SK-N-DZ (cell line): Measurements from ENCODE around the gene ITPK1.
A peak's percentile ranks its signal among the peaks of the same experiment; 100 is the strongest.

Source experiments
- DNase-seq: peaks from one replicate; pipeline ENCODE4 v3.0.0-alpha.2; 2015; ENCODE audit warnings: low spot score

The ITPK1 gene

DNA sequence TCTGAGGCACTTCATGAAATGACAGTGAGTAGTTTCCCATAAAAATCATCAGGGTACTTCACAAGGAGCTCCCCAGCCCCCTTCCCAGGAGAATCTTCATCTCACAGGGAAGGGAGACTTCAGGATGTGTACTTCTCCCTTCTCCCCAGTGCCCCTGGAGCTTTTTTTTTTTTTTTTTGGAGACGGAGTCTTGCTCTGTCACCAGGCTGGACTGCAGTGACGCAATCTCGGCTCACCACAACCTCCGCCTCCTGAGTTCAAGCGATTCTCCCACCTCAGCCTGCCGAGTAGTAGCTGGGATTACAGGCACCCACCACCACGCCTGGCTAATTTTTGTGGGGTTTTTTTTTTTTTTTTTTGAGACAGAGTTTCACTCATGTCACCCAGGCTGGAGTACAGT is 10.4 kb downstream of the ITPK1 start:
- DNase-seq = no peak

DNA sequence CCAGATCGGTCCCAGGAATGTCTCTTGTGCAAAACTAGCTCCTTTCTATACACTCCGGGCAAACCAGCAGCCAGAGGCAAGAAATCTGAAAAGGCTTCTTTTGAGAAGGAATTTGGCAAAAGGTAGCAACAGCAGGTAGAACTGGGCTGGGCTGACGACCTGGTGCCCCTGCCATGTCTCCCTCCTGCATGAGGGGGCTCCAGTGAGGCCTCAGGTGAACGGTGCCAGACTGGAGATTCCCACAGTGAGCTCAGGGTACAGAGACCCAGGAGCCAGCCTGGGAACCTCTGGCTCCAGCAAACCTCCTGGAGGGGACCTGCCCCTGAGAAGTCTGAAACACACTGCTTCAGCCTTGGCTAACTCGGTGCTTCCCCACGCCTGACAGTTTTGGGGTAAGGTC is 10.8 kb downstream of the ITPK1 start:
- no peak for DNase-seq

DNA sequence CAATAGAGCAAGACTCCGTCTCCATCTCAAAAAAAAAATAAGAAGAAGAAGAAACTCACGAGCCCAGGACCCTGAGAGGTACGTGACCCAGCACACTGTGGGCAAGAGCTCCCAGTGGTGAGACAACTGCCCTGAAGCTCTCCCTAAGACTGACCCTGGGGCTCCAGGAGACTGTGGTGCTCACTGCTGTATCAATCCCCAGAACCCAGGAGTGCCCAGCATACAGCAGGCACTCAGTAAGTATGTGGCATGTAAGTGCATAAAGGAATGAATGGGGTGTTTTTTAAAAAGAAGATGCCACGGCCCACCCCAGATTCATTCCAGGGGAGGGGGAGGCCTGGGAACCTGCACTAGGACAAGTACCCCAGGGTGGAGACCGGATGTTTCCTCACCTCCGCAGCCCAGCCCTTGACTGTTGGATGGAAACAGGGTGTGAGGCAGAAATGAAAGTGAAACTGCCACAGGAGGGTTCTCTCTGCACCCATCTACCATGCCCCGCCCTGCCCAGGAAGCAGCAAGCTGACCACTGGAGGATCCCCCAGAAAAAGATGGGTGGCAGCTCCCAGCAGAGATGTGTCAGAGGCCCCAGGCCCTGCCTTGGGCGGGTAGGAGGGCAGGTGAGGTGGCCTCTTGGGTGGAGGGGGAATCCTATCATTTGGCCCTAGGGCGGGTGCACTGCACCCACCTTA is 12.2 kb downstream of the ITPK1 start:
- DNase-seq = no peak

DNA sequence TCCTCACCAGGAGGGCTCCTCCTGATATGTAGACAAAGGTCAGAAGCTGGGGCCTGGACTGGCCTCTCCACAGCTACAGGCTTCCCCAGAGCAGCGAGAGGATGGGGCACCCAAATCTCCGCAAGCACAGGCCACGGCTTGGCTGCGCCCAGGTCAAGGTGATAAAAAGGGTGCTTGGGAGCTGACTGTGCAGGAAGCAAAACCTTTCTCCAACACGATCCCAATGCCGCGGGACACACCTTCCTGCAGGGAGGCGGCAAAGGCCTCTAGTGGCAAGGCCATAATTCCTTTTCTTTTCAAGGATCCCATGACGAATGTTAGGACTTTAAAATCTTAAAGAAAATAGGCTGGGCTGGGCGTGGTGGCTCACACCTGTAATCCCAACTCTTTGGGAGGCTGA is 13.6 kb downstream of the ITPK1 start:
- no peak for DNase-seq

DNA sequence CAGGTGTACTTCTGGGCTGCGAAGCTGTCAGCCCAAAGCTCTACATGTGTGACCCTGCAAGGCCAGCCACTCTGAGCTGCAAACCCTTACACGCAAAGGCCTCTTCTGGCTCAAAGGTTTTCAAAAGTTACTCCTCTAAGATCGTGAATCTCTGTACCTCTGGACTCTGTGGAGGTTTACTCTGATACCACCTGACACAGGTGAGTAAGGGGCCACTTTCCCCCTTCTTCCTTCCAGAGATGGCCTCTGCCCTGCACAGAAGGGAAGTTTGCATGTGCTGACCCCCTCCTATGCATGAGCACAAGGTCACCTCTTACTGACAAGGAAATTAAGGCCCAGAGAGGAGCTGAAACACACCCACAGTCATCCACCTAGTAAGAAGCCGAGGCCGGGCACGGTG is 14.5 kb downstream of the ITPK1 start:
- no peak for DNase-seq

DNA sequence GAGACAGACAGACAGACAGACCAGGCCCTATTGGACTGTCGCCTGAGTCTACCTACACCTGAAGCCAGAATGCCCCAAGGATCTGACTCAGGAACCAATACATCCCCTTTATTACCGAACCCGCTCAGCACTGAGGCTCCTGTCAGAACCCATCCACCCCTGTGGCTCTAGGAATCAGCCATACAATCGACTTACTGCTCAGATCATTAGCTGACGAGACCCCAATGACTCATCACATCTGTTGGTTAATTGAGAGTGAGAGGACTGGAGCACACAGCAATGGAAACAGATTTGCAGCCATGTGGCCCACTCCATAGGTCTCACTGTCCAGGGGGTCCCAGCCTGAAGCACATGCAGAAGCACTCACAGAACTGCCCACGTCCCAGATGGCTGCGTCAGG is 15.2 kb downstream of the ITPK1 start:
- DNase-seq = no peak

DNA sequence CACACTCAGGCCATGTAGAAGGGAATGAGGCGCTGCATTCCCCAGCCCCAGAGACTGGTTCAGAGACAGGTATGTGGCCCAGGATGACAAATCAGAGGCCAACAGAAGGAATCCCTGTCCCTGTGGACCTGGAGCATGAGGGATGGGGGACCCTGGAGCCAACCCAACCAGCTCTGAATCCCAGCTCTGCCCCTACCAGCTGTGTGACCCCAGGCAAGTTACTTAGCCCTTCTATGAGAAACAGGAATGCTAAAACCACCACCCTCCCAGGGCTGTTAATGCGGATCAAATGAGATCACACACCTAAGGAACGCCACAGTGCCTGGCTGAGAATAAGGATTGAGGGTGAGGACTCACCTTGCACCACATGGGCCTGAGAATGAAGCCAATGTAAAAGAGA is 15.6 kb downstream of the ITPK1 start:
- no peak for DNase-seq

DNA sequence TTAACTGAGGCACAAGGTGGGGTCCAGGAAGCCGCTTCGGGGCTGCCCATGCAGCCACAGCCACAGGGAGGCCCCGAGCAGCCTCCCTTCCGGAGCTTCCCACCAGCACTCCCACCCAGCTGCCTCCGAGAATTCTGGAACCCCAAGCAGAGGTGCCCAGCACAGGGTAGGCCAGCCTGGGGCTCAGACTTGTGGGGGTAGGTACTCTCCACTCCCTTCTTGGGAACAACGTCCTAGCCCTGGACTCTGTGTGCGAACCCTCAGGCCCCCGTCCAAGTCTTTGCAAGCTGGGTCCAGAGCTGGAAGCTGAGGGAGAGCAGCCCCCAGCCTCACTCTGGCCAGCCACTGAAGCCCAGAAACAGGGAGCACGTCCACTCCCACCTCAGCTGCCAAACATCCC is 16.1 kb downstream of the ITPK1 start:
- no peak for DNase-seq

DNA sequence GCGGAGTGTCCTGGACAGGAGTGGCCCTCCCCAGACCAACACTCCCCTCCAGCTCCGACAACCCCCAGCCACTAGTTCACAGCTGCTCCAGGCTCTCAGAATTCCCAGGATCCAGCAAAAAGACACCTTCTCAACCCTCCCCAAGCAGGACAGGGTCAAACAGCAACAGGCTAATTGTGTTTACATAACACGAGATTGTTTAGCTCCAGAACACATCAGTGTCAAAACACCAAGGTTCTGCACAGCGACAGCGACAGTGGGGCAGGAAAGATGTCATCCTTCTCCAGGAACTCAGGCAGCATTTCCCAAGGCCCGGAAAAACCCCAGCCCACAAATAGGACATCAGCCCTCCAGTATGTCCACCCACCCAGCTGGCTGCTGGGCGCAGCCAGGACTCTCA is 16.5 kb downstream of the ITPK1 start:
- no peak for DNase-seq

DNA sequence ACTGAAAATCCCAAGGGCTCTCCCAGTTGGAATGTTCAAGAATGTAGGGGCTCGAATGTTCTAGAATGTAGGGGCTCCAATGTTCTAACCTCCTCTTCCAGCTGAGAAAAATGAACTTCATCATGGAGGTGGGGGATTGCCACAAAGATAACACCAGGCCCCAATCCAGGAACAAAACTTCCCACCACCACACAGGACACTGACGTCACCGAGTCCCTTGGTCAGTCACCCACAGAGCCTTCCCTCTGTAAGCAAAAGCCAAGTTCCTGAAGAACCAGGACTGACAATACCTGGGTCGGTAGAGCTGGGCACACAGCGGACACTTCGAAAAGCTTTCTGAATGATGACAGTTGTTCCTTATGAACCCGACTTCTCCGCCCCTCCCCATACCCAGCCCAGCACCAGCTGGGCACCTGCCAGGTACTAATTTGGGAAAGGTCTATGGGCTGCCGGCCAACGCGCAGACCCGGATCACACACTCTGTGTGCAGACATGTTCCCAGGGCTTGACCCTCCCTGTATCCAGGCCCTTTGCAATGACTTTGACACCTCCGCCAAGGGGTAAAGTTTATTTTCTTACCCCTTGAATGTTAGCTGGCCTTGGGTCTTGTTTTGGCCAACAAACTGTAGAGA is 18.9 kb downstream of the ITPK1 start:
- no peak for DNase-seq

DNA sequence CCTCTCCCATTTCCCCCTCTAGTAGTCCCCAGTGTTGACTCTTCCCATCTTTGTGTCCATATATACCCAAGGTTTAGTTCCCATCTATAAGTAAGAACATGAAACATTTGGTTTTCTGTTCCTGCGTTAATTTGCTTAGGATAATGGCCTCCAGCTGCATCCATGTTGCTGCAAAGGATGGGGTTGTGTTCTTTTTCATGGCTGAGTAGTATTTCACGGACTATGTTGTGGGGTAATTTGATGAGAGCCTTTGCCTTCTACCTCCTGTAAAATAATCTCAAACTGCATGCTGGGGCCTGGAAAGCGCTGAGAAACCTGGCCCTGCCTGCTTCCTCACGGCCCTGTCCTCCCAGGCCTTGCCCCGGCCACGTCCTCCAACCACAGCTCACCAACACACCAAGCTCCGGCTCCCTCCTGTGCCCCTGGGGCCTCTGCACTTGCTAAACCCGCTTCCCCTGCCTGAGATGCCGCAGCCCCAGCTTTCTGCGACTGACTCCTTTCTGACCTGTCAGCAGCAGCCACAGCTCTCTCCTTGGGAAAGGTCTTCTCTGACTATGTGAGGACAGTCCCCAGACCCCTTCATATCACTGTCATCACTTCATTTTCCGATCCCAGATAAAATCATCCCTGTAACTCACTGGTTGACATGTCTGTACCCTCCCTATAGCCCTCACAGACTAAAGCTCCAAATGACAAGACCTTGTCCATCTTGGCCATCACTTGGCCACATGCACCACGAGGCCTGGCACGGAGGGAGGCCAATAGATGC is 19.8 kb downstream of the ITPK1 start:
- DNase-seq = peak; percentile 80

DNA sequence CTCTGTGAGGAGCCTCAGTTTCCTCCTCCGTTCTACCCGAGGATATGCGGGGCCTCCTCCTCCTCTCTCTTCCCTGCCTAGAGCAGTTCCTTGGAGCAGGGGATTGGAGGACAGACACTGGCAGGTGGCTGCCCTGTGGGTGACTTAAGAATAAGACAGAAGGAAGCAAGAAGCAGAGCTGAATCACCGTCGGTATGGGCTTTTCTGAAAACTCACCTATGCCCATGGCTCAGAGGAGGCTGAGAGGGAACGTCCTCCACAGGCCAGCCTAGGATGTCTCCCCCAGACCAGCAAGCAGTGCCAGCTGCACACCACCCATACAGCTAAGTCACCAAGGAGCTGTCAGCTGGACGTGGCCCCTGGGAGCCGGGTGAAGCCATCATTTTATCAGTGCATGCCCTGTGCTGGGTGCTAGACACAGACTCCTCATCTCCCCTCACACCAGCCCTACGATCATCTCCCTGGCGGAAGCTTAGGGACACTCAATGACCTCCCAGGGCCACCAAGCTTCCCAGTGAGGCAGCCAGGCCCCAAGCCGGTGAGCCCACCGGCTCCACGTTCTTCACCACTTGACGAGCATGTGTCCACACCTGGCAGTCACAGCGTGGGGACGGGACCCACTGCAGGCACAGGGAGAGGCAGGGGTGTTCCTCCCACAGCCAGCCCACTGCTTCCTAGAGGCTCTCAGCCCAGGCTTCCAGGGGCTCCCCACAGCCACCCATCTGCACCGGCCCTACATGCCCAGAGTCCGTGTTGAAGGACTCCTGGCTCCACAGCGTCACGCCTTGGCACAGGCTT is 21.4 kb downstream of the ITPK1 start:
- no peak for DNase-seq

DNA sequence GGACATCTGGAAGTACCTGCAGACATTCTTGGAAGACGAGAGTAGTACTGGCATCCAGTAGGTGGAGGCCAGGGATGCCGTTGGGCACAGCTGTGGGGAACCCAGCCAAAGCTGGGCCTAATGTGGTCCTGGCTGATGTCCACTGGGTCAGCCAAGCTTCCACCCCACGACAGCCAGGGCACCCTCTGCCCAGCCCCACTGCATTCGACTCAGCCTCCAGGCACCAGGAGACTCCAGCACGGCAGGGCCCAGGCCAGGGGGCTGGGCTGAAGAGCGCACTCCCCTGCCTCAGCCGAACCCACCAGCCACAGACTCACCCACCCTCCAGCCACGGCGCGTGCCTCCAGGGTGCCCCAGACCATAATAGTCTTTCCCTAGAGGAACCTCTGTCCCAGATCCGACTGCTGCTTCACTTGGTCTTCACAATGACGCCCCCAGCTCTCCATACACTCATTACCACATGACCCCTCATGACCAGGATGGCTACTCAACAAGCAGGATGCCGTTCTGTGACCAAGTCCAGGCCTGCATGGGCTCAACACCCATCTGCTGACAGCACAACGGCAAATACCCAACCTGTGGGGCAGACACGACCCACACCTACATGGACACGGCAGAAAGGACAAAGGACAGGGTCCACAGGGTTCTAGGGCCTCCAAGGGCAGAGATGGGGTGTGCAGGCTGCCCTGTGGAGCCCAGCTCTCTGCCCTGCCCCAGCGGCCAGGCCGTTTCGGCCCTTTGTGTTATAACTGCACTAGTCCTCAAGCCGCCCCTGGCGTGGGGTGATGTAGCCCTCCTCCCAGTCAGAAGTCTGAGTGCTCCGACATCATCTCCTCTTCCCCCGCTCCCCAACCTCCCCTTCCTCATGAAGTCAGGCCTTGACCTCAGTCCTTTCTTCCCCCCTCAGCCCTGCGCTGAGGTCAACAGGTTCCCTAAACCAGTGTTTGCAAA is 22.8 kb downstream of the ITPK1 start:
- DNase-seq = no peak

DNA sequence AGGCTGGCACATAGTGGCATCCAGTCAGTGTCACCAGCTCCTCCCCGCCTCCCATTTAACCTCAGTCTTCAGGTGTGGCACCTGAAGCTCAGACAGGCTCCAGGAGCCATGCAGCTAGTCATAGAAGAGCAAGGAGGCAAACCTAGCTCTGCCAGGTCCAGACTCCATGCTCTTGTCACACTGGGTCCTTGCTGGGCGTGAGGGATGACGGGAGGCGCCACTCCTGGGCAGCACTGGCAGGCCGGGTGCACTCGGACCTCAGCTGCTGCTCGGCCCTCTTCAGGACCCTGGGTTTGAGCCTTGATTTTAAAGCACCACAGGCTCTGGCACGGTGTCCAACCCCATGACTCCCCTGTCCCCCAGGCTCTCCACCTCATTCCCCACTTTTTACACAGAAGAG is 24.1 kb downstream of the ITPK1 start:
- DNase-seq = no peak

DNA sequence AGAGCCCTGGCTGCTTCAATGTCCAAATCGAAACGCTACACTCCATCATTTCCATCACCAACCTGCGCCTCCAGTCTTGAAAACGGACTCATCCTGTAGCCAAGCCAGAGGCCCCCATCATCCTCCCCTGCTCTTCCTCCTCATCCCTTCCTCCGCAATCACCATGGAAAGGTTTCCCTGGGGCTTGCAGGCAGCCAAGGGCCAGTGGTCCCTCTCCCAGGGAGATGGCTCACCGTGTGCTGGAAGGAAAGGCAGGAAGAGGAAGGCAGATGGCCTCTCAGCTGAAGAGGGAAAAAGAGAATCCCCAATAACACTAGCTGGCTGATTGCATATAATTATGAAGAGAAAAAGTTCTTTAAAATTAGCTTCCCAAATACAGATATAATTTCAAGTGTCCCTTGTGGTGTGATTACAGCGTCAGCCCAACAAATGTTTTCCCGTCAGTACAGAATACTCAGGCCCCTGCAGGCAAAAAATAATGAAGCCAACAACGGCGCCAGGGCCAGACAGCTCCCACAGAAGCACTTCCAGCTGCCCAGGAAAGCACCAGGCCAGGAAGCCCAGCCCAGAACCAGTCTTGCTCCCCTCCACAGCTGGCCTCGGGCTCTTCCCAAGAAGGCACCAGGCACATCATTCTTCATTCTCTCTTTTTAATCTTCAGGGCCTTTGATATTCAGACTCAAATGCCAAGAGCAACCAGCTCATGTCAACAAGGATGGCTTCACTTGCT is 24.7 kb downstream of the ITPK1 start:
- no peak for DNase-seq

DNA sequence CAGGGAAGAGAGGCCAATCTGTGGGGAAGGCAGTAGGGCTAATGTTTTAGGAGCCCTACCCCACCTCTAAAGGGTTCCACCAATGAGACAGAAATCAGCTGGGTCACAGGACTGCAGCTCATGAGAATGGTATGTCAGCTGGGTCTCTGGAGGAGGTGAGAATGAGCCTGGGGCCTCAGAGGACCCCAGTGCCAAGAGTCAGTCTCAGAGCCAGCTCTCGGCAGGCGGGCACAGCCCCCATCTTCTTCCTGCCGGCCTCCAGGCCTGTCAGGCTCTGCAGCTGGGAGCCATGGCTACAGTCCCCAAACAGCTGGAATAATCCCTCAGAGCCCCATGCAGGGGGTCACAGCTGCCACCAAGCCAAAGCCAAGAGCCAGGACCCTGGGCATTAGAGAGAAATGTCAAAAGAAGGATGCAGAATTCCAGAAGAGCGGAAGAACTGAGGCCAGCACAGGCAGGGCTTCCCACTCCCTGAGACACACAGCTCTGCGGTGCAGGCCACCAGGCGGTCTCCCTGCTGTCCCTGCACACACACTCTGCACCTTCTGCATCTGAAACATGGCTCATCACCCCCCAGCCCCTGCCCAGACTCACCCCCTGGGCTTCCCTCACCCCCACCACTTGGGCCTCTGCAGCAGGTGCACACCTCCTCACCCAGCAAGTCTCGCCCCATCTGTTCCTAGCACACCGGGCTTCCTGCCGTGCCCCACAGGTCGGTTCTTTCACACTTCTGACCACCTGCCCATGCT is 26.0 kb downstream of the ITPK1 start:
- DNase-seq = no peak

DNA sequence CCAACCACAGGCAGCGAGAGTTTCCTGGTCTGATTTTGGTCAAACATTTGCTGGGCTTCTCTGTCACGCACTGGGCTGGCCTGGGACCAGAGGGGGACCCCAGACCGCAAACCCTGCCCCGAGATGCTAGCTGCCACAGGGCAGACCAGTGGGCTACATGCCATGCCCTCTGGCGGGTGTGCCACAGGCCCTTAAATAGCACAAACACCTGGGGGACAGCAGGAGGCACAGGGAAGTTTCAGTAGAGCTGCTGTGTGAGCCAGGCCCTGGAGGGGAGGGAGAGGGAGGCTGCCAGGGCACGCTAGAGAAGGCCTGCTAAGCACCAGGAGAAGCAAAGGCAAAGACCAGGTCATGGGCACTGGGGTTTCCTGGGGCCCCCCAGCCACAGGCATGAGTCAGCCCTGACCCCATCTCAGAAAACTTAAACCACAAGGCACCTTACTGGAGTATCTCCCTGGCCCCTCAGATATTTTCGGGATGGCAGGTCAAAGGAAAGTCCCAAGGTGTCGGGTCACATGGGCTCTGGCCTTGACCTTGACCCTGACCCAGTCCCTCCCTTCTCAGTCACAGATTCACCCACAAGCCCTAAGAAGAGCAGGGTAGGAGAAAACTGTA is 29.2 kb downstream of the ITPK1 start:
- no peak for DNase-seq

DNA sequence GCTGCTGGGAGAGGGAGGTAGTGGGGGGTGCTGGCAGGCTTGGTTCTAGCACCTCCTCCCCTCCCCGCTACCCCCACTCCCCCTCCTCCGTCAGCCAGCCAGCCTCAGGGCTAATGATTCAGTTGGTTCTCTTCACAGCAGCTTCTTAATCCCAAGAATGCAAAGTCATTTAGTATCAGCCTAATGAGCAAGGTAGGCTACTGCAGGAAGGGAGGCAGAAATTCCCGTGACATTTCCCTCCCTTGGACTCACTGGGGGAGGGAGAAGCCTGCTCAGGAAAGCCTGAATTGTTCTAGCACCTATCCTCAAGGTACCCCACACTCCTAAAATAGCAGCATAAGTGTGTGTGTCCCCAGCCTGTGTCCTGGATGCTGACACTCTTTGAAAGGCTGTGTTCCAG is 29.8 kb downstream of the ITPK1 start:
- DNase-seq = no peak
